ENCODE results near the gene DMXL1.

DNA sequence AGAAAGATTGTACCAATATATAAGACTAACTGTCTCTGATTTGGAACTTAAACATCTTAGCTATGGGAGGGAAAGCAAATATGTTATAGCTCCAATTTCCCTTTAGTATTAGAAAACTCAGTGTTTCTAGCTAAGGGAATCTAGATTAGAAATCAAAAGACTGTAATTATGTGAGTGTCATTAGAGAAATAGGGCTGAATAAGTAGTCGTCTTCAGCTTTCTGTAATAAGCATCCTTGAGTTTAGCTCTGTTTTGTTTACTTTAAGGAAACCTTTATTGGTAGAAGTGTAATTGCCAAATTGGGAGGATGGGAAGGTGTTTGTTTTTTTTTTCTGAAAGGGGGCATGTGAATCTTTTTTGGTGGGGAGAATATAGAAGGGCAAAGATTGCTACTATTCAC lies 5.2 kb downstream of the DMXL1 start:
- TF ChIP-seq POLR2AphosphoS5 (IDR thresholded peaks at IDR 0.05; ENCODE audit: low read depth, low read length), result no peak
- TF ChIP-seq, protein P1, sequence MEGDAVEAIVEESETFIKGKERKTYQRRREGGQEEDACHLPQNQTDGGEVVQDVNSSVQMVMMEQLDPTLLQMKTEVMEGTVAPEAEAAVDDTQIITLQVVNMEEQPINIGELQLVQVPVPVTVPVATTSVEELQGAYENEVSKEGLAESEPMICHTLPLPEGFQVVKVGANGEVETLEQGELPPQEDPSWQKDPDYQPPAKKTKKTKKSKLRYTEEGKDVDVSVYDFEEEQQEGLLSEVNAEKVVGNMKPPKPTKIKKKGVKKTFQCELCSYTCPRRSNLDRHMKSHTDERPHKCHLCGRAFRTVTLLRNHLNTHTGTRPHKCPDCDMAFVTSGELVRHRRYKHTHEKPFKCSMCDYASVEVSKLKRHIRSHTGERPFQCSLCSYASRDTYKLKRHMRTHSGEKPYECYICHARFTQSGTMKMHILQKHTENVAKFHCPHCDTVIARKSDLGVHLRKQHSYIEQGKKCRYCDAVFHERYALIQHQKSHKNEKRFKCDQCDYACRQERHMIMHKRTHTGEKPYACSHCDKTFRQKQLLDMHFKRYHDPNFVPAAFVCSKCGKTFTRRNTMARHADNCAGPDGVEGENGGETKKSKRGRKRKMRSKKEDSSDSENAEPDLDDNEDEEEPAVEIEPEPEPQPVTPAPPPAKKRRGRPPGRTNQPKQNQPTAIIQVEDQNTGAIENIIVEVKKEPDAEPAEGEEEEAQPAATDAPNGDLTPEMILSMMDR (IDR thresholded peaks at IDR 0.05), result no peak
- TF ChIP-seq, protein P2, sequence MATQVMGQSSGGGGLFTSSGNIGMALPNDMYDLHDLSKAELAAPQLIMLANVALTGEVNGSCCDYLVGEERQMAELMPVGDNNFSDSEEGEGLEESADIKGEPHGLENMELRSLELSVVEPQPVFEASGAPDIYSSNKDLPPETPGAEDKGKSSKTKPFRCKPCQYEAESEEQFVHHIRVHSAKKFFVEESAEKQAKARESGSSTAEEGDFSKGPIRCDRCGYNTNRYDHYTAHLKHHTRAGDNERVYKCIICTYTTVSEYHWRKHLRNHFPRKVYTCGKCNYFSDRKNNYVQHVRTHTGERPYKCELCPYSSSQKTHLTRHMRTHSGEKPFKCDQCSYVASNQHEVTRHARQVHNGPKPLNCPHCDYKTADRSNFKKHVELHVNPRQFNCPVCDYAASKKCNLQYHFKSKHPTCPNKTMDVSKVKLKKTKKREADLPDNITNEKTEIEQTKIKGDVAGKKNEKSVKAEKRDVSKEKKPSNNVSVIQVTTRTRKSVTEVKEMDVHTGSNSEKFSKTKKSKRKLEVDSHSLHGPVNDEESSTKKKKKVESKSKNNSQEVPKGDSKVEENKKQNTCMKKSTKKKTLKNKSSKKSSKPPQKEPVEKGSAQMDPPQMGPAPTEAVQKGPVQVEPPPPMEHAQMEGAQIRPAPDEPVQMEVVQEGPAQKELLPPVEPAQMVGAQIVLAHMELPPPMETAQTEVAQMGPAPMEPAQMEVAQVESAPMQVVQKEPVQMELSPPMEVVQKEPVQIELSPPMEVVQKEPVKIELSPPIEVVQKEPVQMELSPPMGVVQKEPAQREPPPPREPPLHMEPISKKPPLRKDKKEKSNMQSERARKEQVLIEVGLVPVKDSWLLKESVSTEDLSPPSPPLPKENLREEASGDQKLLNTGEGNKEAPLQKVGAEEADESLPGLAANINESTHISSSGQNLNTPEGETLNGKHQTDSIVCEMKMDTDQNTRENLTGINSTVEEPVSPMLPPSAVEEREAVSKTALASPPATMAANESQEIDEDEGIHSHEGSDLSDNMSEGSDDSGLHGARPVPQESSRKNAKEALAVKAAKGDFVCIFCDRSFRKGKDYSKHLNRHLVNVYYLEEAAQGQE (IDR thresholded peaks at IDR 0.05; ENCODE audit: insufficient read depth in 1 of 2, low read depth in 2 of 2, low read length in 1 of 2), result no peak

All from Panc1 (cell line).